ENCODE data around the gene ZDHHC20. TPM values are rescaled to one million over a fixed set of nuclear protein-coding genes. Genes with fewer than 3 reads are reported as not detected.

ZDHHC20 gene
- total RNA-seq, 2 donors from 2014 or later, result 85.2 to 94.1 TPM

GRCh38 chr13:21435687-21436151 is 23.4 kb downstream of the ZDHHC20 start:
- no peak overlapping the region for H3K27ac Mint-ChIP-seq
- Histone ChIP-seq H3K27me3 (ENCODE audit: control insufficient read depth, insufficient read depth, low read length, poor library complexity, severe bottlenecking) (no peaks in the 10 kb centered on the region), H3K4me3 (ENCODE audit: low read length) (no peak overlapping the region), H3K9ac (ENCODE audit: extremely low read depth, low read length, poor library complexity, severe bottlenecking) (no peak overlapping the region), H3K9me3 (ENCODE audit: control insufficient read depth, low read length) (peaks cover 56% of the 10 kb centered on the region), H3K4me1 (ENCODE audit: control insufficient read depth, insufficient read depth, low read length) (no peaks in the 10 kb centered on the region), H3K27ac (ENCODE audit: low read depth, low read length) (no peak overlapping the region), H3K36me3 (ENCODE audit: control insufficient read depth, insufficient read depth, low read length) (peaks cover 26% of the 10 kb centered on the region)
- no peak for DNase-seq
- peaks cover 8% of the 10 kb centered on the region for H3K4me1 Mint-ChIP-seq
- TF ChIP-seq CTCF (conservative IDR thresholded peaks at IDR 0.05), result no peak
- H3K36me3 Mint-ChIP-seq (ENCODE audit: low read depth), result peaks cover 51% of the 10 kb centered on the region
- no peak overlapping the region for H3K4me3 Mint-ChIP-seq
- WGBS, 2 experiments (ENCODE audit: insufficient coverage in 1 of 2, insufficient read length in 1 of 2), result 80% methylated on average over 1 of the region's 2 CpGs; no CpG with 5 or more reads in 1 of the 2 experiments
- H3K27me3 Mint-ChIP-seq (ENCODE audit: insufficient read depth), result no peaks in the 10 kb centered on the region
- H3K9me3 Mint-ChIP-seq, result peaks cover 33% of the 10 kb centered on the region

- no peaks in the 10 kb centered on the region for H3K4me1 ChIP-seq (ENCODE audit: control insufficient read depth, insufficient read depth, low read length)
- Mint-ChIP-seq H3K27ac (no peak overlapping the region), H3K27me3 (ENCODE audit: insufficient read depth) (no peaks in the 10 kb centered on the region), H3K9me3 (peaks cover 34% of the 10 kb centered on the region), H3K4me3 (no peak overlapping the region), H3K36me3 (ENCODE audit: low read depth) (peaks cover 54% of the 10 kb centered on the region), H3K4me1 (peaks cover 11% of the 10 kb centered on the region)
- no peak for TF ChIP-seq CTCF (conservative IDR thresholded peaks at IDR 0.05)
- no peaks in the 10 kb centered on the region for H3K27me3 ChIP-seq (ENCODE audit: control insufficient read depth, insufficient read depth, low read length, poor library complexity, severe bottlenecking)
- H3K36me3 ChIP-seq (ENCODE audit: control insufficient read depth, insufficient read depth, low read length), result peaks cover 26% of the 10 kb centered on the region
- no peak overlapping the region for H3K9ac ChIP-seq (ENCODE audit: extremely low read depth, low read length, poor library complexity, severe bottlenecking)
- WGBS, 2 experiments (ENCODE audit: insufficient coverage in 1 of 2, insufficient read length in 1 of 2), result 100% methylated on average over 1 of the region's 2 CpGs; no CpG with 5 or more reads in 1 of the 2 experiments
- peaks cover 60% of the 10 kb centered on the region for H3K9me3 ChIP-seq (ENCODE audit: control insufficient read depth, low read length)
- no peak for DNase-seq
- no peak overlapping the region for H3K4me3 ChIP-seq (ENCODE audit: low read length)
- H3K27ac ChIP-seq (ENCODE audit: low read depth, low read length), result no peak overlapping the region
Measured at GRCh38 chr13:21435231-21435630, 23.9 kb downstream of the ZDHHC20 start.

GRCh38 chr13:21434588-21434987 is 24.5 kb downstream of the ZDHHC20 start:
- no peak overlapping the region for H3K9ac ChIP-seq (ENCODE audit: extremely low read depth, low read length, poor library complexity, severe bottlenecking)
- no peak for TF ChIP-seq CTCF (conservative IDR thresholded peaks at IDR 0.05)
- peaks cover 14% of the 10 kb centered on the region for H3K4me1 Mint-ChIP-seq
- no peak overlapping the region for H3K4me3 Mint-ChIP-seq
- 98 to 100% methylated on average over 1 to 3 of the region's 3 CpGs for WGBS, 2 experiments (ENCODE audit: insufficient coverage in 1 of 2, insufficient read length in 1 of 2)
- H3K36me3 ChIP-seq (ENCODE audit: control insufficient read depth, insufficient read depth, low read length), result peaks cover 26% of the 10 kb centered on the region
- no peaks in the 10 kb centered on the region for H3K27me3 ChIP-seq (ENCODE audit: control insufficient read depth, insufficient read depth, low read length, poor library complexity, severe bottlenecking)
- peaks cover 65% of the 10 kb centered on the region for H3K9me3 ChIP-seq (ENCODE audit: control insufficient read depth, low read length)
- H3K27ac ChIP-seq (ENCODE audit: low read depth, low read length), result no peak overlapping the region
- no peaks in the 10 kb centered on the region for H3K27me3 Mint-ChIP-seq (ENCODE audit: insufficient read depth)
- DNase-seq, result no peak
- peaks cover 59% of the 10 kb centered on the region for H3K36me3 Mint-ChIP-seq (ENCODE audit: low read depth)
- no peak overlapping the region for H3K27ac Mint-ChIP-seq
- H3K4me1 ChIP-seq (ENCODE audit: control insufficient read depth, insufficient read depth, low read length), result no peaks in the 10 kb centered on the region
- H3K4me3 ChIP-seq (ENCODE audit: low read length), result no peak overlapping the region
- H3K9me3 Mint-ChIP-seq, result peaks cover 40% of the 10 kb centered on the region

Data from endodermal cell (in vitro differentiated cells).